Peyer's patch (tissue), 4 donors: ENCODE measurements around the gene PXMP4.

ENCODE experiments used
- POLR2A ChIP-seq, 2 donors: fragments of 450-650 bp; IDR thresholded peaks; one replicate each; pipeline ENCODE4 v1.5.1; 2017; ENCODE audit warnings: antibody characterized with exemption in 2 of 2, mild to moderate bottlenecking in 2 of 2, moderate library complexity in 2 of 2
- TF ChIP-seq, protein P1 (sequence below), 6 experiments: fragments of 450-650 bp in 4 of 6; fragments of 200-600 bp in 2 of 6; sonication (generic) in 1 of 6; IDR thresholded peaks; one replicate each; pipeline ENCODE4 v1.5.1; 2017 to 2019; ENCODE audit warnings: antibody characterized with exemption in 6 of 6, mild to moderate bottlenecking in 3 of 6, moderate library complexity in 1 of 6

DNA sequence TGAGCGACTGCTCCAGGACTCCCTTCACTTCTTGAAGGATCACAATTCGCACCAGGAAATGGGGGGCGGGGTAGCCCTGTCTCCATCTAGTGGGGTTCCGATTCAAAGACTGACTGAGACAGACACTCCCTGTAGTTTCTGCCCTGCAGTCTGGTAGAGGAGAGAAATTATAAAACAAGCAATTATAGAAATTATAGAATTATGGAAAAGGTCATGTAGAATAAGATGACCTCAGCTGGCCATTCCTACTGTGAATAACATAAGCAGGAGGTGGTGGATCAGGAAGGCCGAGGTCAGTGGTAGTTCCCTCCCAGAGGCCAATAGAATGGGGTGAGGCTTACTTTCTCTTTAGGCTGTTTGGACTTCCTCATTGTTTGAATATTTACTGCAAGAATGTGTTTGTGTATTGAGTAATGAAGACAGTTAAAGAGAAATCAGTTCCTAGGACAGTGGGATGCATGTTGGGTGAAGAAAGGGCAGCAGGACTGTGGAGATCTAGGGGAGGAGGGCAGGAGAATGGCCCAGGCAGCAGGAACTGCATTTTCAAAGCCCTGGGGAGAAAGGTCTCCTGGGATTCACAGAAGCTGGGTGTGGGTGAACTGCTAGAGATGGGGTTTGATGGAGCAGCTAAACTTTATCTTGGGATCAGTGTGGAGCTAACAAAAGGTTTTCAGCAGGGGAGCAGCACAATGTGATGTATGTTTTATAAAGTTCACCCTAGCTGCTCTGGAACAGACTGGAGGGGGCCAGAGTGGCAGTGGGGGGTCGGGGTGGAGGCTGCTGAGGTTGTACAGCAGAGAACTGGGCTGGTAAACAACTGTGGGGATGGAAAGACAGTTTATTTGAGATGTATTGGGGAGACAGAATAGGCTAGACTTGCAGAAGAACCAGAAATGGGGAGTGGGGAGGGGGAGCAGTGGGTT is 13.8 kb upstream of the PXMP4 start:
- peak in 1 of 2 donors; percentile 34 for TF ChIP-seq POLR2A (IDR thresholded peaks at IDR 0.05)
- TF ChIP-seq, protein P1, sequence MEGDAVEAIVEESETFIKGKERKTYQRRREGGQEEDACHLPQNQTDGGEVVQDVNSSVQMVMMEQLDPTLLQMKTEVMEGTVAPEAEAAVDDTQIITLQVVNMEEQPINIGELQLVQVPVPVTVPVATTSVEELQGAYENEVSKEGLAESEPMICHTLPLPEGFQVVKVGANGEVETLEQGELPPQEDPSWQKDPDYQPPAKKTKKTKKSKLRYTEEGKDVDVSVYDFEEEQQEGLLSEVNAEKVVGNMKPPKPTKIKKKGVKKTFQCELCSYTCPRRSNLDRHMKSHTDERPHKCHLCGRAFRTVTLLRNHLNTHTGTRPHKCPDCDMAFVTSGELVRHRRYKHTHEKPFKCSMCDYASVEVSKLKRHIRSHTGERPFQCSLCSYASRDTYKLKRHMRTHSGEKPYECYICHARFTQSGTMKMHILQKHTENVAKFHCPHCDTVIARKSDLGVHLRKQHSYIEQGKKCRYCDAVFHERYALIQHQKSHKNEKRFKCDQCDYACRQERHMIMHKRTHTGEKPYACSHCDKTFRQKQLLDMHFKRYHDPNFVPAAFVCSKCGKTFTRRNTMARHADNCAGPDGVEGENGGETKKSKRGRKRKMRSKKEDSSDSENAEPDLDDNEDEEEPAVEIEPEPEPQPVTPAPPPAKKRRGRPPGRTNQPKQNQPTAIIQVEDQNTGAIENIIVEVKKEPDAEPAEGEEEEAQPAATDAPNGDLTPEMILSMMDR (IDR thresholded peaks at IDR 0.05) = no peak
